Neural cell (in vitro differentiated cells): ENCODE data around the gene NATD1. TPM values are rescaled to one million over a fixed set of nuclear protein-coding genes. Genes with fewer than 3 reads are reported as not detected.
A peak's percentile ranks its signal among the peaks of the same experiment; 100 is the strongest.

Experiments used
- H2AFZ ChIP-seq: fragments of 200-600, 300-800 bp; sonication (generic), shearing (Covaris generic); 2 replicates; pipeline ENCODE4 v1.6.0; 2014; ENCODE audit warnings: low read depth, mild to moderate bottlenecking, antibody characterized with exemption, low read length, moderate library complexity
- H3F3A ChIP-seq: fragments of 200-600 bp; shearing (Covaris generic); 2 replicates; pipeline ENCODE4 v1.6.1; 2016; ENCODE audit warnings: mild to moderate bottlenecking, moderate library complexity, mixed read lengths, antibody characterized with exemption, low read length; ENCODE audit not compliant: insufficient read depth, poor library complexity, severe bottlenecking
- H3K27ac ChIP-seq: fragments of 200-600, 300-800 bp; sonication (generic), shearing (Covaris generic); 2 replicates; pipeline ENCODE4 v1.5.1; 2014; ENCODE audit warnings: mild to moderate bottlenecking, low read length, moderate library complexity
- H3K27me3 ChIP-seq: fragments of 300-800, 200-600 bp; sonication (generic), shearing (Covaris generic); 2 replicates; pipeline ENCODE4 v1.6.0; 2014; ENCODE audit warnings: mild to moderate bottlenecking, low read depth, low read length, moderate library complexity; ENCODE audit not compliant: insufficient read depth
- H3K36me3 ChIP-seq: fragments of 300-800, 200-600 bp; sonication (generic), shearing (Covaris generic); 2 replicates; pipeline ENCODE4 v1.5.1; 2014; ENCODE audit warnings: mild to moderate bottlenecking, antibody characterized with exemption, low read length, moderate library complexity; ENCODE audit not compliant: insufficient read depth
- H3K4me2 ChIP-seq: fragments of 300-800, 200-600 bp; sonication (generic), shearing (Covaris generic); 2 replicates; pipeline ENCODE4 v1.6.0; 2014; ENCODE audit warnings: mild to moderate bottlenecking, low read length
- H3K4me3 ChIP-seq: fragments of 300-800, 200-600 bp; sonication (generic), shearing (Covaris generic); 2 replicates; pipeline ENCODE4 v1.5.1; 2014; ENCODE audit warnings: mild to moderate bottlenecking, low read length, moderate library complexity
- H3K79me2 ChIP-seq: fragments of 200-600 bp; shearing (Covaris generic); replicated peaks from 2 replicates; pipeline ENCODE4 v1.6.0; 2014; ENCODE audit warnings: mild to moderate bottlenecking, low read length, moderate library complexity; ENCODE audit not compliant: insufficient read depth
- H3K9ac ChIP-seq: fragments of 300-800, 200-600 bp; sonication (generic), shearing (Covaris generic); 2 replicates; pipeline ENCODE4 v1.6.1; 2016; ENCODE audit warnings: mild to moderate bottlenecking, low read length, mixed read lengths
- H3K9me2 ChIP-seq: fragments of 200-600 bp; shearing (Covaris generic); 2 replicates; pipeline ENCODE4 v1.6.1; 2016; ENCODE audit warnings: mild to moderate bottlenecking, low read length, mixed read lengths; ENCODE audit not compliant: insufficient read depth
- H3K9me3 ChIP-seq: fragments of 200-600, 300-800 bp; sonication (generic), shearing (Covaris generic); 2 replicates; pipeline ENCODE4 v1.6.1; 2016; ENCODE audit warnings: mild to moderate bottlenecking, mixed run types, low read length, moderate library complexity, mixed read lengths
- H4K20me1 ChIP-seq: fragments of 200-600 bp; shearing (Covaris generic); 2 replicates; pipeline ENCODE4 v1.6.1; 2016; ENCODE audit warnings: mild to moderate bottlenecking, mixed run types; ENCODE audit not compliant: insufficient read depth
- CTCF ChIP-seq: fragments of 450-650 bp; IDR thresholded peaks from 2 replicates; pipeline ENCODE4 v1.5.1; 2014; ENCODE audit warnings: antibody characterized with exemption, mild to moderate bottlenecking, moderate library complexity; ENCODE audit not compliant: poor library complexity, severe bottlenecking
- EP300 ChIP-seq: fragments of 450-650 bp; conservative IDR thresholded peaks from 2 replicates; pipeline ENCODE4 v1.6.1; 2014; ENCODE audit warnings: antibody characterized with exemption, mild to moderate bottlenecking, moderate library complexity; ENCODE audit not compliant: poor library complexity, severe bottlenecking
- EZH2 ChIP-seq: fragments of 200-600, 300-800 bp; shearing (Covaris generic), sonication (generic); IDR thresholded peaks from 2 replicates; pipeline ENCODE4 v1.6.1; 2014; ENCODE audit warnings: antibody characterized with exemption, low read length, borderline replicate concordance, mild to moderate bottlenecking; ENCODE audit not compliant: insufficient read depth, poor library complexity, severe bottlenecking
- MXI1 ChIP-seq: fragments of 450-650 bp; conservative IDR thresholded peaks from 2 replicates; pipeline ENCODE4 v1.6.1; 2014; ENCODE audit warnings: antibody characterized with exemption, mild to moderate bottlenecking; ENCODE audit not compliant: poor library complexity, severe bottlenecking
- POLR2AphosphoS5 ChIP-seq: IDR thresholded peaks from 2 replicates; pipeline ENCODE4 v1.6.1; 2012
- RAD21 ChIP-seq: fragments of 450-650 bp; conservative IDR thresholded peaks from 2 replicates; pipeline ENCODE4 v1.6.1; 2014; ENCODE audit warnings: antibody characterized with exemption, mild to moderate bottlenecking, moderate library complexity
- REST ChIP-seq: IDR thresholded peaks from 2 replicates; pipeline ENCODE4 v1.6.1; 2012; ENCODE audit warnings: borderline replicate concordance
- SMC3 ChIP-seq: fragments of 450-650 bp; conservative IDR thresholded peaks from 2 replicates; pipeline ENCODE4 v1.6.1; 2014; ENCODE audit warnings: antibody characterized with exemption, mild to moderate bottlenecking, moderate library complexity; ENCODE audit not compliant: poor library complexity
- TAF1 ChIP-seq: IDR thresholded peaks from 2 replicates; pipeline ENCODE4 v1.6.1; 2012; ENCODE audit warnings: low read depth
- polyA plus RNA-seq: library from polyadenylated mRNA; depleted of rRNA; stranded (reverse); fragments of >200 nt; gene quantifications from 2 replicates; pipeline ENCODE4 v1.2.3, GENCODE V29; 2014

NATD1 gene
- polyA plus RNA-seq, 1 donor from 2014 or later = 2.8 TPM

GRCh38 chr17:21242026-21242697 is 11.0 kb downstream of the NATD1 start:
- Histone ChIP-seq H3K9me2 (no peaks in the 10 kb centered on the region), H3K4me3 (no peak overlapping the region), H3K27me3 (no peaks in the 10 kb centered on the region), H3K9me3 (no peaks in the 10 kb centered on the region), H3K79me2 (no peaks in the 10 kb centered on the region), H3K27ac (no peak overlapping the region), H4K20me1 (no peaks in the 10 kb centered on the region), H3K9ac (no peak overlapping the region), H3K4me2 (no peak overlapping the region), H2AFZ (no peak overlapping the region), H3F3A (no peaks in the 10 kb centered on the region), H3K36me3 (no peaks in the 10 kb centered on the region)
- TF ChIP-seq POLR2AphosphoS5 = peak; percentile 9
- TF ChIP-seq REST = no peak

- TF ChIP-seq EP300 (no peak), TAF1 (no peak)
- Histone ChIP-seq H3K9me3 (no peaks in the 10 kb centered on the region), H3K79me2 (no peaks in the 10 kb centered on the region), H3K4me2 (no peak overlapping the region), H3K36me3 (no peaks in the 10 kb centered on the region), H3K27me3 (no peaks in the 10 kb centered on the region), H3K4me3 (no peak overlapping the region), H2AFZ (no peak overlapping the region), H3K9ac (no peak overlapping the region), H3F3A (no peaks in the 10 kb centered on the region), H3K27ac (no peak overlapping the region), H4K20me1 (no peaks in the 10 kb centered on the region), H3K9me2 (no peaks in the 10 kb centered on the region)
Observed at GRCh38 chr17:21241564-21241963, 11.6 kb downstream of the NATD1 start.

- Histone ChIP-seq H2AFZ (no peak overlapping the region), H3K9me3 (no peaks in the 10 kb centered on the region), H3K9me2 (no peaks in the 10 kb centered on the region), H4K20me1 (no peaks in the 10 kb centered on the region), H3K36me3 (no peaks in the 10 kb centered on the region), H3K9ac (no peak overlapping the region), H3K4me3 (no peak overlapping the region), H3K79me2 (no peaks in the 10 kb centered on the region), H3F3A (no peaks in the 10 kb centered on the region), H3K4me2 (no peak overlapping the region), H3K27me3 (no peaks in the 10 kb centered on the region), H3K27ac (no peak overlapping the region)
- TF ChIP-seq RAD21 (no peak), TAF1 (no peak), CTCF (no peak), SMC3 (no peak), MXI1 (no peak), EZH2 (no peak), POLR2AphosphoS5 (no peak), EP300 (no peak), REST (no peak)
Observed at GRCh38 chr17:21240369-21241055, 12.7 kb downstream of the NATD1 start.
